Endothelial cell of umbilical vein (primary cell): ENCODE measurements around the gene CACNB4. TPM values are rescaled to one million over a fixed set of nuclear protein-coding genes. Genes with fewer than 3 reads are reported as not detected.

Experiments
- BruUV-seq: library from RNA; stranded (reverse); fragments of 400-500 nt; replicated peaks from 2 replicates; lab custom pipeline; 2021; lab: Mats Ljungman, UMichigan
- CTCF ChIA-PET: fragments of 300-600, 350-600 bp; sonication (Branson Sonifier 250); formaldehyde crosslinking; loops from one replicate; lab custom pipeline; 2021; ENCODE audit warnings: antibody characterized with exemption, inconsistent platforms; lab: Charles Lee
- POLR2A ChIA-PET: fragments of 300-600, 350-600 bp; sonication (Branson Sonifier 250); formaldehyde crosslinking; loops from one replicate; lab custom pipeline; 2021; ENCODE audit warnings: antibody characterized with exemption, inconsistent platforms; lab: Charles Lee
- DNase-seq: peaks from one replicate; pipeline ENCODE4 v3.0.0-alpha.2; 2011; ENCODE audit warnings: low read depth, low spot score
- FAIRE-seq: peaks from 2 replicates; lab custom pipeline; 2011; peaks lifted over from hg19 to GRCh38; lab: Jason Lieb, UNC
- H2AFZ ChIP-seq: 2 replicates; pipeline ENCODE4 v1.6.0; 2012; ENCODE audit warnings: low read depth, low read length, control low read depth, inconsistent platforms
- H3K27ac ChIP-seq: 2 replicates; pipeline ENCODE4 v1.5.1; 2011; ENCODE audit warnings: low read depth, mild to moderate bottlenecking, control low read depth, low read length, moderate library complexity; ENCODE audit not compliant: insufficient read depth
- H3K27me3 ChIP-seq, 2 experiments: 2 replicates each; pipeline versions ENCODE4 v1.6.0 to v1.6.1; 2011; ENCODE audit warnings: low read length in 2 of 2, mixed read lengths in 1 of 2; ENCODE audit not compliant: control insufficient read depth in 2 of 2, insufficient read depth in 2 of 2
- H3K36me3 ChIP-seq, 2 experiments: 2 replicates in 1 of 2; 3 replicates in 1 of 2; pipeline ENCODE4 v1.5.1; 2011; ENCODE audit warnings: low read length in 2 of 2, mild to moderate bottlenecking in 1 of 2, moderate library complexity in 1 of 2; ENCODE audit not compliant: control insufficient read depth in 2 of 2, insufficient read depth in 2 of 2; ENCODE audit errors: extremely low read depth in 1 of 2
- H3K4me1 ChIP-seq: 3 replicates; pipeline ENCODE4 v1.5.1; 2011; ENCODE audit warnings: mild to moderate bottlenecking, low read length; ENCODE audit not compliant: control insufficient read depth, insufficient read depth; ENCODE audit errors: extremely low read depth
- H3K4me2 ChIP-seq: 2 replicates; pipeline ENCODE4 v1.6.1; 2011; ENCODE audit warnings: low read length, control low read depth, mixed read lengths; ENCODE audit not compliant: insufficient read depth
- H3K4me3 ChIP-seq, 3 experiments: fragments of 200-600 bp in 1 of 3; sonication (generic), shearing (Covaris generic) in 1 of 3; replicated peaks in 1 of 3; 2 replicates each; pipeline ENCODE4 v1.5.1; 2011 to 2016; ENCODE audit warnings: control low read depth in 3 of 3, low read length in 3 of 3, mild to moderate bottlenecking in 2 of 3, inconsistent platforms in 1 of 3, low read depth in 1 of 3, moderate library complexity in 1 of 3; ENCODE audit not compliant: insufficient read depth in 1 of 3
- H3K79me2 ChIP-seq: 2 replicates; pipeline ENCODE4 v1.6.0; 2012; ENCODE audit warnings: low read length, inconsistent platforms; ENCODE audit not compliant: control insufficient read depth, insufficient read depth
- H3K9ac ChIP-seq: replicated peaks from 2 replicates; pipeline ENCODE3; 2011; ENCODE audit warnings: low read length, control low read depth; ENCODE audit not compliant: insufficient read depth; ENCODE audit errors: extremely low read depth
- H3K9me1 ChIP-seq: replicated peaks from 3 replicates; pipeline ENCODE4 v1.6.0; 2011; ENCODE audit warnings: mild to moderate bottlenecking, low read length; ENCODE audit not compliant: control insufficient read depth, insufficient read depth; ENCODE audit errors: extremely low read depth
- H3K9me3 ChIP-seq: replicated peaks from 2 replicates; pipeline ENCODE4 v1.5.1; 2012; ENCODE audit warnings: low read length, inconsistent platforms; ENCODE audit not compliant: control insufficient read depth, insufficient read depth
- H4K20me1 ChIP-seq: replicated peaks from 2 replicates; pipeline ENCODE3; 2011; ENCODE audit warnings: mild to moderate bottlenecking, low read length; ENCODE audit not compliant: control insufficient read depth, insufficient read depth; ENCODE audit errors: extremely low read depth
- CTCF ChIP-seq, 2 donors: IDR thresholded peaks; 1 replicate in 1 of 2; 2 replicates in 1 of 2; pipeline ENCODE4 v1.5.1; 2011; ENCODE audit warnings: low read length in 2 of 2, mild to moderate bottlenecking in 2 of 2, moderate library complexity in 2 of 2, control low read depth in 1 of 2, inconsistent platforms in 1 of 2, low read depth in 1 of 2; ENCODE audit not compliant: insufficient read depth in 1 of 2; ENCODE audit errors: extremely low read depth in 1 of 2
- EZH2 ChIP-seq: IDR thresholded peaks from 2 replicates; pipeline ENCODE4 v1.6.1; 2012; ENCODE audit warnings: borderline replicate concordance, low read depth, mild to moderate bottlenecking, moderate library complexity, low read length, inconsistent platforms; ENCODE audit not compliant: severe bottlenecking
- FOS ChIP-seq: IDR thresholded peaks from 2 replicates; pipeline ENCODE4 v1.6.1; 2011; ENCODE audit warnings: mild to moderate bottlenecking, low read length, moderate library complexity, borderline replicate concordance; ENCODE audit not compliant: insufficient read depth
- GATA2 ChIP-seq: IDR thresholded peaks from 2 replicates; pipeline ENCODE4 v1.7.0; 2011; ENCODE audit warnings: low read depth, mild to moderate bottlenecking, moderate library complexity, mixed read lengths, low read length; ENCODE audit not compliant: insufficient read length, insufficient read depth
- JUN ChIP-seq: IDR thresholded peaks from 2 replicates; pipeline ENCODE4 v1.6.1; 2011; ENCODE audit warnings: borderline replicate concordance, low read depth; ENCODE audit not compliant: insufficient read length, insufficient read depth
- MAX ChIP-seq: IDR thresholded peaks from 2 replicates; pipeline ENCODE4 v1.6.1; 2011; ENCODE audit not compliant: insufficient read depth, insufficient read length
- MYC ChIP-seq: IDR thresholded peaks from one replicate; pipeline ENCODE4 v1.6.1; 2011; ENCODE audit warnings: mild to moderate bottlenecking, low read depth, low read length
- POLR2A ChIP-seq: IDR thresholded peaks from 2 replicates; pipeline ENCODE4 v1.6.1; 2012; ENCODE audit warnings: low read depth, mild to moderate bottlenecking, control low read depth, low read length
- POLR2AphosphoS5 ChIP-seq: IDR thresholded peaks from 2 replicates; pipeline ENCODE4 v1.6.1; 2012; ENCODE audit warnings: low read depth, mild to moderate bottlenecking, control low read depth, low read length, moderate library complexity; ENCODE audit not compliant: insufficient read depth
- dilution Hi-C: fragments of 300-500 bp; cut with MboI; formaldehyde crosslinking; loops from one replicate; pipeline ENCODE4 v1.15.0; 2019; ENCODE audit warnings: low sequenced_read_pairs; ENCODE audit not compliant: extremely low pct_ligation_motif_present
- intact Hi-C: fragments of 100-400 bp; cut with micrococcal nuclease; formaldehyde crosslinking; loops from one replicate; pipeline ENCODE4 v1.10.0; 2022
- polyA plus RNA-seq, 4 experiments: library from polyadenylated mRNA; depleted of rRNA in 3 of 4; stranded (reverse) in 3 of 4; unstranded in 1 of 4; fragments of >200 nt; gene quantifications; 2 replicates each; pipeline versions ENCODE4 v1.2.1 to v1.2.3, GENCODE V29; 2011 to 2012; ENCODE audit warnings: missing spikeins in 1 of 4
- total RNA-seq: library from RNA; stranded (reverse); gene quantifications from 2 replicates; pipeline ENCODE4 v1.2.3, GENCODE V29; 2021

Gene CACNB4
- total and polyA plus RNA-seq, 2 donors (not counting 3 experiments of a cell fraction or from before 2014, with no cell fraction given) = 0.23 to 0.58 TPM

- no peaks in the 10 kb centered on the region for H3K36me3 ChIP-seq
- intact Hi-C loops (no loop called here), dilution Hi-C loops (no loop called here)
- ChIA-PET POLR2A (no interaction called here), CTCF (interaction anchor here (1.1 to 3.6 kb wide), 19 partner anchors 11 to 587 kb away, joined by 3 to 32 read pairs (median 7); partner anchors contain the start of gene ARL5A)
- H2AFZ ChIP-seq = no peak overlapping the region
- FAIRE-seq (no peak), DNase-seq (no peak)
- no peaks in the 10 kb centered on the region for H3K79me2 ChIP-seq
- H3K9me1 ChIP-seq = no peaks in the 10 kb centered on the region
- peaks cover 4% of the 10 kb centered on the region for H3K4me1 ChIP-seq
- no peak overlapping the region for H3K4me2 ChIP-seq
- peaks cover 6 to 17% of the 10 kb centered on the region in 2 experiments for H3K27me3 ChIP-seq
- H3K9me3 ChIP-seq = no peaks in the 10 kb centered on the region
- TF ChIP-seq POLR2A (no peak), EZH2 (no peak), CTCF (IDR thresholded peaks at IDR 0.05; ENCODE audit: extremely low read depth in 1 of 2, insufficient read depth in 1 of 2, low read depth in 1 of 2, low read length in 2 of 2) (no peak), GATA2 (no peak), MAX (no peak), POLR2AphosphoS5 (no peak), FOS (no peak), MYC (no peak), JUN (no peak)
- no peaks in the 10 kb centered on the region for H4K20me1 ChIP-seq
- H3K9ac ChIP-seq = no peak overlapping the region
- no peak overlapping the region for H3K4me3 ChIP-seq
- no TSS peak for BruUV-seq
- no peak overlapping the region for H3K27ac ChIP-seq
Observed at GRCh38 chr2:152024477-152024876, 74.4 kb downstream of the CACNB4 start.
